NB4 (cell line): ENCODE results near the gene G0S2.

Experiments
- DNase-seq: peaks from one replicate; pipeline ENCODE4 v3.0.0; 2010; ENCODE audit warnings: low read depth
- H3K4me3 ChIP-seq: one replicate; pipeline ENCODE4 v1.5.1; 2011; ENCODE audit warnings: mild to moderate bottlenecking, low read depth, low read length, moderate library complexity
- CTCF ChIP-seq: IDR thresholded peaks from one replicate; pipeline ENCODE4 v1.5.1; 2012; ENCODE audit warnings: low read depth, low read length
- MAX ChIP-seq: IDR thresholded peaks from 2 replicates; pipeline ENCODE4 v1.6.1; 2011; ENCODE audit warnings: low read depth, low read length
- MYC ChIP-seq: IDR thresholded peaks from 2 replicates; pipeline ENCODE4 v1.6.1; 2011; ENCODE audit warnings: low read depth, low read length
- POLR2A ChIP-seq: IDR thresholded peaks from 2 replicates; pipeline ENCODE4 v1.6.1; 2011; ENCODE audit warnings: mild to moderate bottlenecking; ENCODE audit not compliant: insufficient read length; ENCODE audit errors: extremely low read depth

G0S2 gene

GRCh38 chr1:209674957-209675564, at the start of gene G0S2:
TSS of gene G0S2 (plus strand) at chr1:209675412. CDS start at chr1:209675685, 273 bp downstream.
- H3K4me3 ChIP-seq: peak within 1 kb of the TSS; percentile 65
- TF ChIP-seq POLR2A (no peak), CTCF (no peak), MYC (no peak), MAX (no peak)
- peak; percentile 86 for DNase-seq

- no peak overlapping the region for H3K4me3 ChIP-seq
- DNase-seq: no peak
- TF ChIP-seq CTCF (no peak), MYC (no peak)
Measured at GRCh38 chr1:209625791-209626285, 49.4 kb upstream of the G0S2 start.

GRCh38 chr1:209626346-209627026, 48.7 kb upstream of the G0S2 start:
- no peak for TF ChIP-seq MYC
- TF ChIP-seq POLR2A: no peak
- no peak for TF ChIP-seq MAX
- TF ChIP-seq CTCF: no peak
- DNase-seq: no peak
- no peak overlapping the region for H3K4me3 ChIP-seq

- TF ChIP-seq MAX: no peak
- no peak for TF ChIP-seq CTCF
- no peak for TF ChIP-seq MYC
- TF ChIP-seq POLR2A: no peak
- no peak overlapping the region for H3K4me3 ChIP-seq
- peak; percentile 32 for DNase-seq
Measured at GRCh38 chr1:209627027-209627731, 48.0 kb upstream of the G0S2 start.

GRCh38 chr1:209627732-209628196, 47.4 kb upstream of the G0S2 start:
- TF ChIP-seq CTCF (peak; percentile 90), MAX (no peak)
- no peak overlapping the region for H3K4me3 ChIP-seq
- DNase-seq: peak; percentile 71
